AML-193 (cell line): Measurements from ENCODE around the gene OR11A1.
"Not testable (repeated sequence)": the region's sequence is repeated elsewhere in the genome, so short reads cannot be mapped to it uniquely, and the experiment has no call there.

Experiments used
- DNase-seq, 2 experiments: peaks; one replicate each; lab custom pipeline; 2025; lab: John Stamatoyannopoulos, UW

OR11A1 gene

DNA sequence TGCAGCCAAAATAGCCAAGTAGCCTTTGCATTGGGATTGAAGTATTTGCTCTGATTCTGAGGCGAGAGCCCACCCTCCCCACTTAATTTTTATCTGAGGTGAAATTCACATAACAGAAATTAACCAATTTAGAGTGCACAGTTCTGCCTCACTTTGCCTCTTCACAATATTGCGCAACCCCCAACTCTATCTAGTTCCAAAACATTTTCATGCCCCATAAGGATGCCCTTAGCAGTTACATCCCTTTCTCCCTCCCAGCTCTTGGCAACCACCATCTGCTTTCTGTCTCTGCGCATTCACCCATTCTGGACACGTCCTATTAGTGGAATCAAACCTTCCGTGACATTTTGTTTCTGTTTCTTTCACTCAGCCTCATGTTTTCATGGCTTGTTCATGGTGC is 21.9 kb upstream of the OR11A1 start:
- no peak for DNase-seq

GRCh38 chr6:29477923-29478450 is 21.1 kb upstream of the OR11A1 start:
- no peak for DNase-seq

DNA sequence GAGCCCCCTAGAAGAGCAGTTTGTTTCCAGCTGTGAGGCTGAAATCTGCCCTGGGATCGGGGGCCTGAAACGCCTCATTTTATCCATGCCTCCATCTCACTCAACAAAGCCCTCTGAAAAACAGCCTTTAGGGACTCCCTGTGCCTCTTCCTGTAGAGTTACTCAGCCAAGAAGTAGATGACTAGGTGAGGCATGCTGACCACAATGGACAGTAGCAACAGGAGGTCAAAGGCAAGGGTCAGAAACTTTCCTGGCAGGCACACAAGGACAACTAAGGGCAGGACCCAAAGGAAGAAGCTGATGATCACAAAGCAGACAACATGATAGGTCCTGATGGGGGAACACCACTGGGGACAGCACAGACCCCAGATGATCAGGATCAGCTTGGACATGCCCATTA is 18.1 kb upstream of the OR11A1 start:
- DNase-seq: no peak

DNA sequence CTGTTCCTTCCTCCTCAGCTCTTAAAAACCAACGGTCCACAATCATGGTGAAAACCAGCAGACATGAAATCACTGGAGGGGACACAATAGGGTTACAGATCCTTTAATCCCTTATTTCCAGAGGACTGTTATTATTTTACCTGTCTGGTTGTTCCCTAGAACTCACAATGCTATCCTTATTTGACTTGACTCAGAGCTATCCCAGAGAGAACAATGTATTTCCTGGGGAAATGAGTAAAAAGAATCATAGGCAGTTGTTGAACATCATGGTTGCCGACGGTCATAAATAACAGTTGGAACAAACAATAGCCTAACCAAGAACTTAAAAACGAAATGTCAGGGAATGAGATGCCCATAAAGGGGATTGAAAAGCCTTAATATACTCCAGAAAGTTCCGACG is 9.4 kb upstream of the OR11A1 start:
- DNase-seq: no peak

DNA sequence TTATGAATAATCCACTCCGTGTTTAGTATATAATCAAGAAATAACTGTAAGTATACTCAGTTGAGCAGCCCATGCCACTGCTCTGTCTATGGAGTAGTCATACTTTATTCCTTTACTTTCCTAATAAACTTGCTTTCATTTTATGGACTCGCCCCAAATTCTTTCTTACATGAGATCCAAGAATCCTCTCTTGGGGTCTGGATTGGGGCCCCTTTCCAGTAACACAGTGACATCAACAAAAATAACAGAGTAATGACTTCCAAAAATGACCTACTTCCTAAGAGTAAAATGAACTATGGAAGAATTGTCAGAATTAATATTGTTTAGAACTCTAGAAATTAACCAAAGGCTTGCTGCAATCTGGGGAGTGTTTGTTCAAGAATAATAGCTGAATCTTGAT is 8.9 kb upstream of the OR11A1 start:
- DNase-seq: no peak

DNA sequence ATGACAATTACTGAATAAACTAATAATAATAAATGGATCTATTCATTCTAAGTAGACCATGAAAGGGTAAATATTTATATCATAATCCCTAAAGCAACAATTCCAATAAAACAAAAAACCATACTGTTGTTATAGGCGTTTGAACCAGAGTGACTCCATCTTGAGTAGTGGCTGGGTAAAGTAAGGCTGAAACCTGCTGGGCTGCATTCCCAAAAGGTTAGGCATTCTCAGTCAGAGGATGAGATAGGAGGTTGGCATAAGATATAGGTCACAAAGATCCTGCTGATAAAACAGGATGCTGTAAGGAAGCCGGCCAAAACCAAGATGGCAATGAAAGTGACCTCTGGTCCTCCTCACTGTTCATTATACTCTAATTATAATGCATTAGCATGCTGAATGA is 8.4 kb upstream of the OR11A1 start:
- DNase-seq: no peak

GRCh38 chr6:29462022-29462421 is 5.2 kb upstream of the OR11A1 start:
- no peak for DNase-seq

- DNase-seq: no peak
Measured at GRCh38 chr6:29461021-29461814, 4.3 kb upstream of the OR11A1 start.

DNA sequence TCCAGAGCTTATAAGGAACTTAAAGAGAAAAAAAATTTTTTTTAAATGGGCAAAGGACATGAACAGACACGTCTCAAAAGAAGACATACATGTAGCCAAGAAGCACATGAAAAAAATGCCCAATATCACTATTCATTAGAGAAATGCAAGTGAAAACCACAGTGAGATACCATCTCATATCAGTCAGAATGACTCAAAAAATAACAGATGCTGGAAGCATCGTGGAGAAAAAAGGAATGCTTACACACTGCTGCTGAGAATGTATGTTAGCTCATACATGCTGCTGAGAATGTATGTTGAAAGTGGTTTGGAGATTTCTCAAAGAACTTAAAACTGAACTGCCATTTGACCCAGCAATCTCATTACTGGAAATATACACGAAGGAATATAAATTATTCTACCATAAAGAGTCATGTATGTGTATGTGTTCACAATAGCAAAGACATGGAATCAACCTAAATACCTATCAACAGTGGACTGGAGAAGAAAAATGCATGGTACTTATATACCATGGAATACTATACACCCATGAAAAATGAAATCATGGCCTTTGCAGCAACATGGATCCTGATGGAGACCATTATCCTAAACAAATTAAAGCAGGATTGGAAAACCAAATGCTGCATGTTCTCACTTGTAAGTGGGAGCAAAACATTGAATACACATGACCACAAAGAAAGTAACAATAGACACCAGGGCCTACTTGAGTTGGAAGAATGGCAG is 5.2 kb downstream of the OR11A1 start:
- no peak for DNase-seq

- DNase-seq: no peak
Measured at GRCh38 chr6:29447670-29448069, 9.2 kb downstream of the OR11A1 start.

- not testable (repeated sequence) for DNase-seq
Measured at GRCh38 chr6:29444031-29444430, 12.8 kb downstream of the OR11A1 start.

- DNase-seq: peak; percentile 14 to 15
Measured at GRCh38 chr6:29442719-29443118, 14.2 kb downstream of the OR11A1 start.

DNA sequence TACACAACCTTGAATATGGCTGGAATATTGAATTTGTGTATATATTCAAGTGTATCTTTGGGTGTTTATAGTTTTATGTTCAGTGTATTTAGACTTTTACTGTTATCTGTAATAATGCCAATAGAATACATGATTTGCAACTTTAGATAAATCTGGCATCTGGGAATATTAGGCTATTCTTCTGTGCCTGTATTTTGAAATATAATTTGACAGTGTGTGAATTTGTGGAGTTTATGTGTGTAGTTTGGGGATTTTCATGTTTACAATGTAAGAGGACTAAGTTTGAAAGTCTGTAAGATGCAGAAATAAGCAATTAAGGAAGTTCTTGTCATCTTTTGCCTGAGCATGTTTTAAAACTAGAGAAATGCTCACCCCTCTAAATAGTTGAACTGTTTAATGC is 17.9 kb downstream of the OR11A1 start, which contains the start of gene OR10C1:
Gene OR10C1, plus strand, starts transcription at position 301 of the 400 bp plus-strand sequence. CDS start 710 bp downstream, outside the sequence.
- DNase-seq: no peak

DNA sequence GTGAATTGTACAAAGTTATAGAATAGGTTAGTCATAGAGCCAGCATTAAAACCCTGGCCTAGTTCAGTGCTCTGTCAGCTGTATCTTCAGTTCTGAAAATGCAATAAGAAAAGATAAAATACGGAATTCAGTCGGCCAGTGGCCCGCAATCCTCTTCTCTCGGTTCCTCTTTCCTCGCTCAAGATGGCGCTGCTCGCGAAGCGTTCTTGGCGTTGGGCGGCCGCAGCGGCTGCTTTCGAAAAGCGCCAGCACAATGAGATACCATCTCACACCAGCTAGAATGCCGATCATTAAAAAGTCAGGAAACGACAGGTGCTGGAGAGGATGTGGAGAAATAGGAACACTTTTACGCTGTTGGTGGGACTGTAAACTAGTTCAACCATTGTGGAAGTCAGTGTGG is 20.1 kb downstream of the OR11A1 start:
- not testable (repeated sequence) for DNase-seq

DNA sequence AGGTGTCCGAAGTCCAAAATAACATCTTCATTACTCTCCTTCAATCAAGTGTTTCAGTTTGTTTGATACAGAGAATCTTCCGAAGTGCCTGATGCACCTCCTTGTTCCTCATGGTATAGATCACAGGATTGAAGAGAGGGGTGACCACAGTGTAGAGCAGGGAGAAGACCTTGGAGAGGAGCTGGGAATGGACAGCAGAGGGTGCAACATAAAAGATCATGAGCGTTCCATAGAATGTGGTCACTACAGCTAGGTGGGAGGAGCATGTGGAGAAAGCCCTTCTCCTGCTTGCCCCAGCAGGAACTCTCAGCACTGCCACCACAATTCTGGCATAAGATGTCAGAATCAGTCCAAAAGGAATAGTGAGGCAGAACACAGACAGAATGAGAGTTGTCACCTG is 30.2 kb downstream of the OR11A1 start:
- no peak for DNase-seq

DNA sequence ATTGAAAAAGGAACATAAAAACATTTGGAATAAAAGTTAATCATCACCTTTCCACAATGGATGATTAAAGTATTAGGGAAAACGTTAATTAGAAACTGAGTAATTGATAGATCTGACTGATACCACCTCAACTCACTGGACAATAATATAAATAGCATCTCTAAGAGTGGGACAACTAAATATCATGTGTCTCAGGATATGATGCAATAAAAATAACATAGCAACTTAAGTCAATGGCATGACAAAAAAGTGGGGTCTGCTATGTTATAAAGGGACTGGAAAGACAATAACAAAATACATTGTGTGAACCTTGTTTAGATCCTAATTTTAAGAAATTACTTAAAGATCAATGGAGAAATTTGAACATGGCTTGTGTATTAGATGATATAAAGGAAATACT is 31.8 kb downstream of the OR11A1 start:
- DNase-seq: no peak

- no peak for DNase-seq
Measured at GRCh38 chr6:29424575-29424974, 32.3 kb downstream of the OR11A1 start.

- DNase-seq: no peak
Measured at GRCh38 chr6:29424168-29424567, 32.7 kb downstream of the OR11A1 start.

GRCh38 chr6:29419516-29419915 is 37.4 kb downstream of the OR11A1 start:
- DNase-seq: no peak

- no peak for DNase-seq
Measured at GRCh38 chr6:29414588-29414987, 42.3 kb downstream of the OR11A1 start, which contains the start of gene OR12D1. TSS of gene OR12D1 (plus strand) at chr6:29414928.

DNA sequence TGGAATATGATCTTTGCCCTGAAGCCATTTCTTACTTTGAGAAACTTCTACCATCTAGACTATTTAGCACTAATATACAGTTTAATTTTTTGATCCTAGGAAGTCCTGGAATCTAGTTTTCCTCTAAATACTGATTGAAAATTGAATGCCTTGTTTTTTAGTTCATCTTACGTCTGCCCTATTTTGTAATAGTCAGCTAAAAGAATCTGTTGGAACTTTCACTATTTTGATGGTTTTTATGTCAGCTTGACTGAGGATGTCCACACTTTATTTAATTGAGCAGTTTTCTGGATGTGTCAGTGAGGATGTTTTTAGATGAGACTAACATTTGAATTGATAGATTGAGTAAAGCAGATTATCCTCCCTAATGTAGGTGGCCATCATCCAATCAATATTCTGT is 53.1 kb downstream of the OR11A1 start:
- no peak for DNase-seq

GRCh38 chr6:29399525-29399924 is 57.3 kb downstream of the OR11A1 start:
- DNase-seq: no peak

- no peak for DNase-seq
Measured at GRCh38 chr6:29395331-29395730, 61.5 kb downstream of the OR11A1 start, which contains the start of gene OR12D2. TSS of gene OR12D2 (plus strand) at chr6:29395631. CDS start at chr6:29396700, 1,069 bp downstream.
